Sigmoid colon (tissue), 7 donors: ENCODE data around the gene CNGB1. TPM values are rescaled to one million over a fixed set of nuclear protein-coding genes. Genes with fewer than 3 reads are reported as not detected.

ENCODE experiments used
- DNase-seq: peaks from one replicate; pipeline ENCODE4 v3.0.0-alpha.2; 2019
- H3K27ac ChIP-seq, 4 donors: fragments of 200-600 bp; sonication (generic); one replicate each; pipeline ENCODE4 v1.5.1; 2016 to 2019; ENCODE audit warnings: mild to moderate bottlenecking in 1 of 4
- H3K27me3 ChIP-seq, 3 donors: fragments of 200-600 bp; sonication (generic); one replicate each; pipeline ENCODE4 v1.5.1; 2019; ENCODE audit warnings: mild to moderate bottlenecking in 1 of 3
- H3K36me3 ChIP-seq, 4 donors: fragments of 200-600 bp; sonication (generic); one replicate each; pipeline ENCODE4 v1.5.1; 2016 to 2019
- H3K4me1 ChIP-seq, 4 donors: fragments of 200-600 bp; sonication (generic); one replicate each; pipeline ENCODE4 v1.5.1; 2017 to 2019
- H3K4me3 ChIP-seq, 4 donors: fragments of 200-600 bp; sonication (generic); one replicate each; pipeline ENCODE4 v1.5.1; 2017 to 2019; ENCODE audit warnings: mild to moderate bottlenecking in 2 of 4, moderate library complexity in 1 of 4
- H3K9me3 ChIP-seq, 4 donors: fragments of 200-600 bp in 3 of 4; sonication (generic) in 3 of 4; one replicate each; pipeline versions ENCODE4 v1.5.1 to v1.6.1; 2013 to 2019
- EP300 ChIP-seq, 4 donors: sonication (generic); formaldehyde crosslinking; IDR thresholded peaks; one replicate each; pipeline ENCODE4 v1.6.1; 2017; ENCODE audit warnings: antibody characterized with exemption in 4 of 4
- POLR2A ChIP-seq, 2 donors: fragments of 450-650 bp; IDR thresholded peaks; one replicate each; pipeline ENCODE4 v1.6.1; 2016; ENCODE audit warnings: antibody characterized with exemption in 2 of 2, mild to moderate bottlenecking in 2 of 2, moderate library complexity in 2 of 2
- POLR2AphosphoS5 ChIP-seq, 4 donors: sonication (generic); formaldehyde crosslinking; IDR thresholded peaks; one replicate each; pipeline ENCODE4 v1.6.1; 2017; ENCODE audit warnings: antibody characterized with exemption in 4 of 4
- WGBS, 2 donors: extraction: QIAGEN DNeasy Blood & Tissue Kit; methylation state at CpG; one replicate each; pipeline ENCODE4 v1.1.7; 2013; 5-methylcytosine and 5-hydroxymethylcytosine counted together
- intact Hi-C: fragments of 100-400 bp; cut with DNase I; formaldehyde crosslinking; loops from one replicate; pipeline ENCODE4 v1.15.1; 2023
- polyA plus RNA-seq, 3 donors: library from polyadenylated mRNA; stranded (reverse); fragments of 200-250 nt; gene quantifications; one replicate each; pipeline ENCODE4 v1.2.3, GENCODE V29; 2013
- total RNA-seq, 4 donors: library from RNA; depleted of rRNA; stranded (reverse); fragments of >200 nt; gene quantifications; one replicate each; pipeline ENCODE4 v1.1.0, GENCODE V29; 2016
- TF ChIP-seq, protein P1 (sequence below), 4 experiments: fragments of 450-650 bp in 3 of 4; fragments of 200-600 bp in 1 of 4; IDR thresholded peaks; one replicate each; pipeline ENCODE4 v1.5.1; 2016 to 2019; ENCODE audit warnings: antibody characterized with exemption in 4 of 4, mild to moderate bottlenecking in 3 of 4, moderate library complexity in 2 of 4
- donor health status: healthy with polysubstance abuse.
- donor health status: Bipolar disorder and iron deficiency.
- donor health status: healthy.

Gene CNGB1
- 10 to 100 TPM in 1 of 4 donors, 1 to 10 TPM in 1, under 1 TPM in 1, not detected in 1; 0.71 to 13.0 (median 2.0) TPM for total RNA-seq
- under 1 TPM in 1 of 3 donors, not detected in 2; 0.70 TPM for polyA plus RNA-seq

DNA sequence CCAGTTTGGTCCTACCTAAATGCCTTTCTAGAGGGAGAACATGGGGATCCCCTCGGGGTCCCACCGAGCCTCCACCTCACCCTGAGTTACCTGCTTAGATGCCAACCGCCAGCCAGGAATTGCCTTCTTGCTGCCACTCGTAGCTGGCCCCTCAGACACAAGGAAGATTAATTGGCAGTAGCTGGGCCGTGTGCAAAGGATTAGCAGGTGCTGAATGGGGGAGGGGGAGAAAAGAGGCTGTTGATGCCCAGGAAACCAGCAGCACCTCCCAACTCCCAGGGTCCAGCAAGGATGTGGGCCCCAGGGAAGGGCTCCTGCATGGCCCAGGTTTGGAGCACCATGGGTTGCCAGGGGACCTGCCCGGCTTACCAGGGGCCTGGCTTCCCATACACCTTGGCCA lies at the start of gene CNGB1:
CNGB1 (minus strand) TSS at position 159 of the 400 bp plus-strand sequence. CDS start 3,842 bp downstream, outside the sequence.
- intact Hi-C loops, result no loop called here
- Histone ChIP-seq H3K27me3 (no peaks in the 10 kb centered on the region), H3K4me3 (no peak within 1 kb of the TSS), H3K4me1 (peaks cover 0 to 2% (median 0%) of the 10 kb centered on the region in 4 donors), H3K27ac (no peak within 1 kb of the TSS), H3K36me3 (no peaks in the 10 kb centered on the region), H3K9me3 (no peaks in the 10 kb centered on the region)
- DNase-seq, result no peak
- TF ChIP-seq EP300 (IDR thresholded peaks at IDR 0.05) (no peak), POLR2AphosphoS5 (IDR thresholded peaks at IDR 0.05) (no peak), POLR2A (IDR thresholded peaks at IDR 0.05) (no peak)
- TF ChIP-seq, protein P1, sequence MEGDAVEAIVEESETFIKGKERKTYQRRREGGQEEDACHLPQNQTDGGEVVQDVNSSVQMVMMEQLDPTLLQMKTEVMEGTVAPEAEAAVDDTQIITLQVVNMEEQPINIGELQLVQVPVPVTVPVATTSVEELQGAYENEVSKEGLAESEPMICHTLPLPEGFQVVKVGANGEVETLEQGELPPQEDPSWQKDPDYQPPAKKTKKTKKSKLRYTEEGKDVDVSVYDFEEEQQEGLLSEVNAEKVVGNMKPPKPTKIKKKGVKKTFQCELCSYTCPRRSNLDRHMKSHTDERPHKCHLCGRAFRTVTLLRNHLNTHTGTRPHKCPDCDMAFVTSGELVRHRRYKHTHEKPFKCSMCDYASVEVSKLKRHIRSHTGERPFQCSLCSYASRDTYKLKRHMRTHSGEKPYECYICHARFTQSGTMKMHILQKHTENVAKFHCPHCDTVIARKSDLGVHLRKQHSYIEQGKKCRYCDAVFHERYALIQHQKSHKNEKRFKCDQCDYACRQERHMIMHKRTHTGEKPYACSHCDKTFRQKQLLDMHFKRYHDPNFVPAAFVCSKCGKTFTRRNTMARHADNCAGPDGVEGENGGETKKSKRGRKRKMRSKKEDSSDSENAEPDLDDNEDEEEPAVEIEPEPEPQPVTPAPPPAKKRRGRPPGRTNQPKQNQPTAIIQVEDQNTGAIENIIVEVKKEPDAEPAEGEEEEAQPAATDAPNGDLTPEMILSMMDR (IDR thresholded peaks at IDR 0.05), result no peak
- 64 to 80% methylated on average over 6 of the region's 6 CpGs for WGBS, 2 donors

DNA sequence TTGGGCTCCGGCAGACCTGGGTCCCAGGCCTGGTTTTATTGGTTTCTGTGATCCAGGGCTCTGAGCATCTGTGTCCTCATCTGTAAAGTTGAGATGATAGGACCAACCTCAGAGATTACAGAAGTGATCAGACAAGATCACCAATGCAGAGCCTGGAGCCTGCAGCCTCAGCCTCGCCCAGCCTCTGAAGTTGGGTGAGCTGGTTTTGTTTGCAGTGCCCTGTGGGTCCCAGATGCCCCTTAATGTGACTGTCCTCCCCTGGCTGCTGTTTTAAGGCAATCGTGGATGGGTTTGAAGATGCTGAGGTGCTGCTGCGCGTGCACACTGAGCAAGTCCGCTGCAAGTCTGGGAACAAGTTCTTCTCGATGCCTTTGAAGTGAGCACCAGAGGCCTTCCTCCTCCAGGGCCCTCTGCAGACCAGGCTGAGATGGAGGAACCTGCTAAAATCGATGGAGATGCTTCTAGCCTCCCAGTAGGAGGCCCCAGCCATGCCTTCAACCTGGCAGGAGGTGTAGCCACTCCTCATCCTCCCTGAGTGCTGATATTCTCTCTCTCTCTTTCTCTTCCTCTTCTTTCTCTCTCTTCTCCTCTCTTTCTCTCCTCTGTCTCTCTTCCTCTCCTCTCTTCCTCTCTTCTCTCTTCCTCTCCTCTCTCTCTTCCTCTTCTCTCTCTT lies 49.1 kb upstream of the CNGB1 start:
- Histone ChIP-seq H3K36me3 (peaks cover 0 to 29% (median 6%) of the 10 kb centered on the region in 4 donors), H3K27me3 (no peaks in the 10 kb centered on the region), H3K4me1 (peaks cover 0 to 56% (median 37%) of the 10 kb centered on the region in 4 donors), H3K27ac (no peak overlapping the region), H3K4me3 (no peak overlapping the region), H3K9me3 (no peaks in the 10 kb centered on the region)
- DNase-seq, result no peak
- no peak for TF ChIP-seq POLR2AphosphoS5 (IDR thresholded peaks at IDR 0.05)
- intact Hi-C loops, result loop anchor here (2.0 to 10.0 kb wide), 3 partner anchors 101 to 467 kb away; partner anchors contain the start of gene GINS3
- WGBS, 2 donors, result 85% methylated on average over 8 of the region's 8 CpGs

DNA sequence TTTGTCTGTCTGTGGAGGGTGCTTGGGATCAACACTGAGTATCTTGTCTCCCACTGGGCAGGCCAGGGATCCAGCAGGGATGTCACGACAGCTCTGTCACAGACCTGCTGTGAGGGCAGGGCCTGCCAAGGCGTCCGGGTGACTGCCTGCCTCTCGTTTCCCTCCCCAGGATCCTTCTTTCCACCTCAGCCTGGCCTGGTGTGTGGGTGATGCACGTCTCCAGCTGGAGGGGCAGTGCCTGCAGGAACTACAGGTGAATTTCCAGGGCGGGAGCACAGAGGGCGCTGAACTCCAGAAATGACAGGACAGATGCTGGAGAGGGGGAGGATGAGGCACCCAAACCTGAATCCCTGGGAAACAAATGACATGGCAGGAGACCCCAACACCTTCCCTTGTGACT lies 47.9 kb upstream of the CNGB1 start:
- intact Hi-C loops, result no loop called here
- Histone ChIP-seq H3K9me3 (no peaks in the 10 kb centered on the region), H3K27ac (no peak overlapping the region), H3K4me1 (peaks cover 0 to 45% (median 28%) of the 10 kb centered on the region in 4 donors), H3K36me3 (peaks cover 0 to 29% (median 6%) of the 10 kb centered on the region in 4 donors), H3K27me3 (no peaks in the 10 kb centered on the region), H3K4me3 (no peak overlapping the region)
- no peak for DNase-seq
- WGBS, 2 donors, result 87% methylated on average over 7 of the region's 7 CpGs
- TF ChIP-seq, protein P1 (IDR thresholded peaks at IDR 0.05), result no peak
- TF ChIP-seq EP300 (IDR thresholded peaks at IDR 0.05) (no peak), POLR2A (IDR thresholded peaks at IDR 0.05) (no peak), POLR2AphosphoS5 (IDR thresholded peaks at IDR 0.05) (no peak)

DNA sequence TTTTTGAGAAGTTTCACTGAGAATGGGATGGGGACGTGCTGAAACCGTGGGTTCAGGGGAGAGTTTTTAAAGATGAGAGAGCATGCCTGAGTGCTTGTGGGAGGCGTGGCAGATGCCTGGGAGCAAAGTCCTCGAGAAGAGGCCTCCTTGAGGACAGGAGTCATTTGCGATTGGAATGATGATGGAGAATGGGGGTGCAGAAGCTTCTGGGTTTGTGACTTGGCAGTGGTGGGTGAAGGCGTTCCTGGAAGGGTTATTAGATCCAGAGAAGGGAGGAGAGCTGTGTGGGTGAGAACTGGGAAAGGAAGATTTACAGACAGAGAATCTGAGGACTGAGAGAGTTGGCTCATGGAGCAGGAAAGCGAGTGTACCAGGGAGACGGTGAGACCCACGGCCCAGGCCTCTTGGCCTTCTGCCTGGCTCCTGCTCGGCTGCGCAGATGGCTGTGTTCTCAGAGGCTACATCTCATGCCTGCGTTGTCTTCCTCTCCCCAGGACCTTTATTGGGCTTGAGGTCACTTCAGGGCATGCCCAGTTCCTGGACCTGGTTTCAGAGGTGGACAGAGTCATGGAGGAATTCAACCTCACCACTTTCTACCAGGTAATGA lies 46.0 kb upstream of the CNGB1 start:
- TF ChIP-seq, protein P1 (IDR thresholded peaks at IDR 0.05), result no peak
- TF ChIP-seq POLR2AphosphoS5 (IDR thresholded peaks at IDR 0.05) (no peak), POLR2A (IDR thresholded peaks at IDR 0.05) (no peak), EP300 (IDR thresholded peaks at IDR 0.05) (no peak)
- no peaks in the 10 kb centered on the region for H3K27me3 ChIP-seq
- peaks cover 0 to 43% (median 11%) of the 10 kb centered on the region in 4 donors for H3K36me3 ChIP-seq
- H3K4me3 ChIP-seq, result no peak overlapping the region
- DNase-seq, result no peak
- H3K4me1 ChIP-seq, result peaks cover 0 to 26% (median 10%) of the 10 kb centered on the region in 4 donors
- H3K9me3 ChIP-seq, result no peaks in the 10 kb centered on the region
- intact Hi-C loops, result no loop called here
- H3K27ac ChIP-seq, result peak overlapping the region in 1 of 4 donors; percentile 39
- 65 to 71% methylated on average over 12 of the region's 12 CpGs for WGBS, 2 donors

DNA sequence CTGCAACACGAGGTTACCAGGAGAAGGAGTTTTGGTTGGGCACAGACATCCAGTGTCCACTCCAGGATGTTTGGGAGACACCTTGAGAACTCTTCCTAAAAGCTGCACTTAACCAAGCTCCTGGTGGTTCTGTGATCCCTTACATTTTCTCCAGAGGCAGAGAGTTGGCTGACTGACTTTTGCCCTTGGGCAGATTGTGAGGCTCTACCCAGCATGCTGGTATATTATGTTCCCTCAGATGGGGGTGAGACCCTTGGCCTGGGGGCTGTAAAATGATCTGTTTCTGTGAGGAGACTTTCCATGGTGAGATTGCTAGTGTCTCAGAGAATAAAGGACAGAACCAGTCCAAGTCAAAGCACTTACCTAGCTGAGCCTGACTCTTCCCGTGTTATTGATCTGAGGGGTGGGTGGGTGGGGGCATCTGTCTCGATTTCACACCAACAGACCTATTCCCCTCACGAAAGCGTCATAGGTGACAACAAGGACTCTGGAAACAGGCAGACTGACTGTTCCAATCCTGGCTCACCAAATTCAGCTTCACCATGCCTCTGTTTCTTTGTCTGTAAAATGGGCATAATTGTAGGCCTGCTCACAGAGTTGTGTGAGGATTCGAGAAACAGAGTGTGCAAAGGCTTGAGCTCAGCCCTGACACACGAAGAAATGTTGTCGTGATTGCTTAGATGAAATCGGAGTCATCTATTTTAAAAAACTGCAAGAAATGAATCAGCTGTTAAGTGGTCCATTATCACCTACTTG lies 42.5 kb upstream of the CNGB1 start:
- WGBS, 2 donors, result 91 to 93% methylated on average over 9 of the region's 9 CpGs
- Histone ChIP-seq H3K4me3 (no peak overlapping the region), H3K9me3 (no peaks in the 10 kb centered on the region), H3K27me3 (no peaks in the 10 kb centered on the region), H3K4me1 (peaks cover 0 to 13% (median 0%) of the 10 kb centered on the region in 4 donors), H3K27ac (no peak overlapping the region), H3K36me3 (peaks cover 0 to 45% (median 23%) of the 10 kb centered on the region in 4 donors)
- intact Hi-C loops, result no loop called here
- DNase-seq, result no peak
- TF ChIP-seq EP300 (IDR thresholded peaks at IDR 0.05) (no peak), POLR2A (IDR thresholded peaks at IDR 0.05) (no peak), POLR2AphosphoS5 (IDR thresholded peaks at IDR 0.05) (no peak)
- TF ChIP-seq, protein P1 (IDR thresholded peaks at IDR 0.05), result no peak
